HepG2 (cell line): Measurements from ENCODE around the gene TMEM50B. TPM values are rescaled to one million over a fixed set of nuclear protein-coding genes. Genes with fewer than 3 reads are reported as not detected.

ENCODE experiments used
- ATAC-seq: fragments of 200-7000 bp; cut with Tn5 transposase; 3 replicates; pipeline ENCODE4 v1.9.1; 2020; ENCODE audit warnings: mild to moderate bottlenecking, moderate library complexity
- BruUV-seq: library from RNA; stranded (reverse); fragments of 400-500 nt; replicated peaks from 2 replicates; lab custom pipeline; 2021; lab: Mats Ljungman, UMichigan
- CTCF ChIA-PET: fragments of 300-600 bp; formaldehyde crosslinking; extraction: SDS; loops from one replicate; lab custom pipeline; 2021; ENCODE audit warnings: low total read pairs, inconsistent platforms, low intra/inter-chr PET ratio; lab: Yijun Ruan, JAX
- POLR2A ChIA-PET: fragments of 350-600 bp; sonication (Branson Sonifier 250); formaldehyde crosslinking; loops from one replicate; lab custom pipeline; 2020; ENCODE audit warnings: antibody characterized with exemption, inconsistent platforms; lab: Yijun Ruan, JAX
- DNase-seq: peaks from one replicate; pipeline ENCODE4 v3.0.0-alpha.2; 2015; ENCODE audit warnings: low spot score
- FAIRE-seq: peaks from 3 replicates; lab custom pipeline; 2011; peaks lifted over from hg19 to GRCh38; lab: Jason Lieb, UNC
- H2AFZ ChIP-seq: one replicate; pipeline ENCODE4 v1.6.1; 2011; ENCODE audit warnings: low read length, inconsistent platforms
- H3K27ac ChIP-seq: fragments of 300-600 bp; 3 replicates; pipeline ENCODE4 v1.8.0; 2011; ENCODE audit warnings: mixed run types, mild to moderate bottlenecking, mixed read lengths, low read length, inconsistent platforms; ENCODE audit not compliant: insufficient read depth; ENCODE audit errors: extremely low read length
- H3K27me3 ChIP-seq, 2 experiments: fragments of 200-600 bp in 1 of 2; 2 replicates in 1 of 2; 3 replicates in 1 of 2; pipeline versions ENCODE4 v1.6.0 to v1.8.0; 2011; ENCODE audit warnings: low read length in 2 of 2, mild to moderate bottlenecking in 2 of 2, moderate library complexity in 2 of 2, inconsistent platforms in 1 of 2; ENCODE audit not compliant: insufficient read depth in 2 of 2, control insufficient read depth in 1 of 2
- H3K36me3 ChIP-seq, 2 experiments: fragments of 200-600 bp in 1 of 2; replicated peaks in 1 of 2; 2 replicates in 1 of 2; 3 replicates in 1 of 2; pipeline versions ENCODE4 v1.5.1 to v1.8.0; 2011; ENCODE audit warnings: low read length in 2 of 2, inconsistent platforms in 1 of 2; ENCODE audit not compliant: insufficient read depth in 2 of 2, control insufficient read depth in 1 of 2
- H3K4me1 ChIP-seq: 2 replicates; pipeline ENCODE4 v1.5.1; 2012; ENCODE audit warnings: low read length, inconsistent platforms; ENCODE audit not compliant: insufficient read depth
- H3K4me2 ChIP-seq: 2 replicates; pipeline ENCODE4 v1.6.0; 2011; ENCODE audit warnings: low read depth, low read length, inconsistent platforms
- H3K4me3 ChIP-seq, 3 experiments: fragments of 200-600 bp in 1 of 3; sonication (generic), shearing (Covaris generic) in 1 of 3; replicated peaks in 1 of 3; 2 replicates each; pipeline ENCODE4 v1.5.1; 2011 to 2016; ENCODE audit warnings: low read length in 3 of 3, inconsistent platforms in 2 of 3, low read depth in 2 of 3, mild to moderate bottlenecking in 2 of 3, control low read depth in 1 of 3, mixed read lengths in 1 of 3; ENCODE audit not compliant: insufficient read depth in 1 of 3
- H3K79me2 ChIP-seq: one replicate; pipeline ENCODE4 v1.6.1; 2011; ENCODE audit warnings: low read length, inconsistent platforms; ENCODE audit not compliant: insufficient read depth
- H3K9ac ChIP-seq: 2 replicates; pipeline ENCODE4 v1.6.0; 2011; ENCODE audit warnings: mild to moderate bottlenecking, low read depth, low read length, inconsistent platforms; ENCODE audit not compliant: insufficient read depth
- H3K9me3 ChIP-seq: 2 replicates; pipeline ENCODE4 v1.5.1; 2012; ENCODE audit warnings: mild to moderate bottlenecking, low read length
- H4K20me1 ChIP-seq: 2 replicates; pipeline ENCODE4 v1.6.0; 2011; ENCODE audit warnings: inconsistent platforms, mild to moderate bottlenecking, low read length, moderate library complexity; ENCODE audit not compliant: insufficient read depth
- FOXA1 ChIP-seq, 2 experiments: fragments of 450-650 bp in 1 of 2; sonication (generic) in 1 of 2; formaldehyde crosslinking in 1 of 2; IDR thresholded peaks; 2 replicates each; pipeline versions ENCODE4 v1.4.0 to v1.6.1; 2016 to 2020; ENCODE audit warnings: missing genetic modification reagents in 1 of 2
- KLF13 ChIP-seq: sonication (generic); formaldehyde crosslinking; IDR thresholded peaks from 2 replicates; pipeline ENCODE4 v1.4.0; 2020; ENCODE audit warnings: mild to moderate bottlenecking, missing genetic modification reagents
- KMT2A ChIP-seq: sonication (generic); formaldehyde crosslinking; IDR thresholded peaks from 2 replicates; pipeline ENCODE4 v1.4.0; 2020; ENCODE audit warnings: missing genetic modification reagents
- NFE2L1 ChIP-seq: sonication (generic); formaldehyde crosslinking; IDR thresholded peaks from 2 replicates; pipeline ENCODE4 v1.4.0; 2020; ENCODE audit warnings: missing genetic modification reagents, mild to moderate bottlenecking, borderline replicate concordance
- YEATS4 ChIP-seq: sonication (generic); formaldehyde crosslinking; IDR thresholded peaks from 2 replicates; pipeline ENCODE4 v1.4.0; 2020; ENCODE audit warnings: missing genetic modification reagents, borderline replicate concordance
- ZNF652 ChIP-seq: IDR thresholded peaks from 2 replicates; pipeline ENCODE4 v1.6.1; 2016; ENCODE audit warnings: low read depth, borderline replicate concordance
- ZNF792 ChIP-seq: IDR thresholded peaks from 2 replicates; pipeline ENCODE4 v1.6.1; 2016
- WGBS: methylation state at CpG from one replicate; pipeline ENCODE4 v1.1.6; 2017; ENCODE audit warnings: low lambda C conversion rate; 5-methylcytosine and 5-hydroxymethylcytosine counted together
- in situ Hi-C: cut with HindIII; loops from 2 replicates; pipeline ENCODE4 v1.10.0; 2017; ENCODE audit warnings: low pct_unique_long_range_greater_than_20kb; ENCODE audit not compliant: extremely low pct_ligation_motif_present
- intact Hi-C: fragments of 100-400 bp; cut with micrococcal nuclease; formaldehyde crosslinking; loops from one replicate; pipeline ENCODE4 v1.10.0; 2022; ENCODE audit not compliant: unreplicated experiment
- polyA plus RNA-seq, 8 experiments: library from polyadenylated mRNA; depleted of rRNA in 3 of 8; stranded (reverse) in 7 of 8; unstranded in 1 of 8; fragments of >200 nt; fragmentation: Illumina TruSeq in 4 of 8; extraction: Trizol in 4 of 8; gene quantifications; 2 replicates each; pipeline versions ENCODE4 v1.2.1 to v1.2.3, GENCODE V29; 2011 to 2016; ENCODE audit warnings: low read depth in 4 of 8, missing spikeins in 1 of 8, mixed read lengths in 1 of 8; ENCODE audit not compliant: insufficient read depth in 1 of 8
- total RNA-seq, 5 experiments: library from RNA; depleted of rRNA; stranded (reverse); fragments of >200 nt; fragmentation: Illumina TruSeq; extraction: Trizol; gene quantifications; 2 replicates each; pipeline ENCODE4 v1.2.3, GENCODE V29; 2016; ENCODE audit warnings: low read depth in 1 of 5
- TF ChIP-seq, protein P1 (sequence below): sonication (generic); formaldehyde crosslinking; IDR thresholded peaks from 2 replicates; pipeline ENCODE4 v1.4.0; 2020; ENCODE audit warnings: missing genetic modification reagents
- TF ChIP-seq, protein P2 (sequence below): sonication (generic); formaldehyde crosslinking; IDR thresholded peaks from 2 replicates; pipeline ENCODE4 v1.4.0; 2020; ENCODE audit warnings: missing genetic modification reagents, borderline replicate concordance
- TF ChIP-seq, protein P3 (sequence below), 2 experiments: sonication (generic) in 1 of 2; formaldehyde crosslinking in 1 of 2; IDR thresholded peaks; 2 replicates each; pipeline versions ENCODE4 v1.4.0 to v1.6.1; 2018 to 2020; ENCODE audit warnings: missing genetic modification reagents in 2 of 2, borderline replicate concordance in 1 of 2, low read depth in 1 of 2, mild to moderate bottlenecking in 1 of 2, missing biosample characterization in 1 of 2
- TF ChIP-seq, protein P4 (sequence below): IDR thresholded peaks from 2 replicates; pipeline ENCODE4 v1.6.1; 2016; ENCODE audit warnings: mild to moderate bottlenecking, missing biosample characterization, missing genetic modification reagents
- TF ChIP-seq, protein P5 (sequence below): sonication (generic); formaldehyde crosslinking; IDR thresholded peaks from 2 replicates; pipeline ENCODE4 v1.8.0; 2022; ENCODE audit warnings: mild to moderate bottlenecking, missing genetic modification reagents; ENCODE audit not compliant: insufficient replicate concordance
- TF ChIP-seq, protein P6 (sequence below): sonication (generic); formaldehyde crosslinking; IDR thresholded peaks from 2 replicates; pipeline ENCODE4 v1.8.1; 2023; ENCODE audit warnings: mild to moderate bottlenecking, missing genetic modification reagents, borderline replicate concordance

TMEM50B gene
- total and polyA plus RNA-seq, 2 of the 13 experiments (the other 11 are each of a cell fraction or from before 2014, with no cell fraction given): 29.9 to 46.3 TPM

DNA sequence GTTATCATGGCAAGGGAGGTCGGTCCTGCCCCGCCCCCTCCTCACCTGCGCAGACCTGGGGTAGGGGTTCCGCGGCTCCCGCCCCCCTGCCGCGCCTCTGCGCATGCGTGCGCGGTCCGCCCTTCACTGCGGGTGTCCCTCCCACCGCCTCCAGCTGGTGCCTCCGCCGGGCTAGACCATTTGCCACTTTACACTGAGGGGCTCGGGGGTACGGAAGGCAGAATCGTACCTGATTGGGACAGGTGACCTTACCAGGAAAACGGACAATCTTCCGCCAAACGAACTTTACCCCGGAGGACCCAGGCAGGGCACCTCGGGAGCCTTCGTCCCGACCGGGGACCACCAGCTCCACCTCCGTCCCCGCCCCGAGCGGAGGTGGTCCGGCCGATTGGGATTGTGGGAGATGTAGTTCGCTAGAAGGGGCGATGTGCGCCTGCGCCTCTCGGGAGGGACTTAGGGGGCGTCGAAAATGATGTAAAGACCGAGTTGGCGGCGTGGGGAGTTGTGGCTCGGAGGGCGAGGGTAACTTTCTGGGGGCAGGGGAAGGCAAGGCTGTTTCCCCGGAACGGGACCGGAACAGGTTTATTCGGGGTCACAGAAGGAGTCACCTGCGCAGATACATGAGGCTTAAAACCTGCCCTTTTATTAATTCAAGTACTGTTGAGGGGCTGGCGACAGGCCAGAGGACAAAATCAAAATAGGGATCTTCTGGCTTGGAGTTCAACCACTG, 11.8 kb upstream of the TMEM50B start, which contains the start of gene DNAJC28 (continued):
- TF ChIP-seq, protein P1, sequence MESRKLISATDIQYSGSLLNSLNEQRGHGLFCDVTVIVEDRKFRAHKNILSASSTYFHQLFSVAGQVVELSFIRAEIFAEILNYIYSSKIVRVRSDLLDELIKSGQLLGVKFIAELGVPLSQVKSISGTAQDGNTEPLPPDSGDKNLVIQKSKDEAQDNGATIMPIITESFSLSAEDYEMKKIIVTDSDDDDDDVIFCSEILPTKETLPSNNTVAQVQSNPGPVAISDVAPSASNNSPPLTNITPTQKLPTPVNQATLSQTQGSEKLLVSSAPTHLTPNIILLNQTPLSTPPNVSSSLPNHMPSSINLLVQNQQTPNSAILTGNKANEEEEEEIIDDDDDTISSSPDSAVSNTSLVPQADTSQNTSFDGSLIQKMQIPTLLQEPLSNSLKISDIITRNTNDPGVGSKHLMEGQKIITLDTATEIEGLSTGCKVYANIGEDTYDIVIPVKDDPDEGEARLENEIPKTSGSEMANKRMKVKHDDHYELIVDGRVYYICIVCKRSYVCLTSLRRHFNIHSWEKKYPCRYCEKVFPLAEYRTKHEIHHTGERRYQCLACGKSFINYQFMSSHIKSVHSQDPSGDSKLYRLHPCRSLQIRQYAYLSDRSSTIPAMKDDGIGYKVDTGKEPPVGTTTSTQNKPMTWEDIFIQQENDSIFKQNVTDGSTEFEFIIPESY: peak; percentile 13; the same call in 1 of the 2 replicates
- TF ChIP-seq KMT2A (CRISPR knock-in tag): peak; percentile 18; the same call in 1 of the 2 replicates
- peak; percentile 63; the same call in 1 of the 2 replicates for TF ChIP-seq ZNF792 (CRISPR knock-in tag)
- TF ChIP-seq, all 625 proteins: peak for 187

DNA sequence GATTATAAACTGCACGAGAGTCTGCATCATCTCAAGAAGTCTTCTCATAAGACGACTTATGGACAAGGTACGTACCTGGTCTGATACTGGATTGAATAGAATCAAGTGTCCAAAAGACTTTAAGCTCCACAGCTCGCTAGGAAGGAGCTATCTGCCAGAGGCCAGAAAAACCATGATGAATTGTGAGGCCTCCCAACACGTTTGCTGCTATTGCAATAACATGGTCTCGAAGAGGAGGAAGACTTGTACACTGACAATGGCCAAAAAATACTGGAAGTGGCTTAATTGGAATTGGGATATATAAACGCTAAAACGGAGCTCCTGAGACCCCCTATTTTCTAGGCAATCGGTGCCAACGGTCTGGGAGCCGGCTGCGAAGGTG, 11.2 kb upstream of the TMEM50B start:
- ATAC-seq: peak; percentile 9; the same call in 1 of the 3 replicates
- H3K4me3 ChIP-seq: peak overlapping the region; percentile 78 to 89 (median 81)
- CTCF ChIA-PET: no interaction called here
- H3K36me3 ChIP-seq: no peaks in the 10 kb centered on the region
- FAIRE-seq: no peak
- DNase-seq: no peak
- peak overlapping the region; percentile 88 for H2AFZ ChIP-seq
- H3K9me3 ChIP-seq: no peaks in the 10 kb centered on the region
- H3K4me1 ChIP-seq: peaks cover 20% of the 10 kb centered on the region
- H3K9ac ChIP-seq: peak overlapping the region; percentile 64
- BruUV-seq: TSS peak; percentile 73
- 16% methylated on average over 7 of the region's 12 CpGs for WGBS
- POLR2A ChIA-PET: interaction anchor here (1.0 to 5.1 kb wide), 6 partner anchors 11 to 98 kb away, joined by 3 to 96 read pairs (median 5); partner anchors contain the start of genes DONSON, GART, SON and TMEM50B
- H3K27ac ChIP-seq: peak overlapping the region; percentile 56
- intact Hi-C loops: no loop called here
- no peaks in the 10 kb centered on the region for H3K79me2 ChIP-seq
- H3K27me3 ChIP-seq: no peaks in the 10 kb centered on the region; a peak in 1 of 5 replicates
- H3K4me2 ChIP-seq: peak overlapping the region; percentile 84
- H4K20me1 ChIP-seq: no peaks in the 10 kb centered on the region
- in situ Hi-C loops: no loop called here
- TF ChIP-seq NFE2L1 (CRISPR knock-in tag): no peak
- no peak for TF ChIP-seq FOXA1 (IDR thresholded peaks at IDR 0.05)
- no peak for TF ChIP-seq FOXA1 (CRISPR knock-in tag; IDR thresholded peaks at IDR 0.05)
- no peak for TF ChIP-seq ZNF652
- TF ChIP-seq, protein P2, sequence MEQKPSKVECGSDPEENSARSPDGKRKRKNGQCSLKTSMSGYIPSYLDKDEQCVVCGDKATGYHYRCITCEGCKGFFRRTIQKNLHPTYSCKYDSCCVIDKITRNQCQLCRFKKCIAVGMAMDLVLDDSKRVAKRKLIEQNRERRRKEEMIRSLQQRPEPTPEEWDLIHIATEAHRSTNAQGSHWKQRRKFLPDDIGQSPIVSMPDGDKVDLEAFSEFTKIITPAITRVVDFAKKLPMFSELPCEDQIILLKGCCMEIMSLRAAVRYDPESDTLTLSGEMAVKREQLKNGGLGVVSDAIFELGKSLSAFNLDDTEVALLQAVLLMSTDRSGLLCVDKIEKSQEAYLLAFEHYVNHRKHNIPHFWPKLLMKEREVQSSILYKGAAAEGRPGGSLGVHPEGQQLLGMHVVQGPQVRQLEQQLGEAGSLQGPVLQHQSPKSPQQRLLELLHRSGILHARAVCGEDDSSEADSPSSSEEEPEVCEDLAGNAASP (CRISPR knock-in tag): no peak
- TF ChIP-seq, protein P3, sequence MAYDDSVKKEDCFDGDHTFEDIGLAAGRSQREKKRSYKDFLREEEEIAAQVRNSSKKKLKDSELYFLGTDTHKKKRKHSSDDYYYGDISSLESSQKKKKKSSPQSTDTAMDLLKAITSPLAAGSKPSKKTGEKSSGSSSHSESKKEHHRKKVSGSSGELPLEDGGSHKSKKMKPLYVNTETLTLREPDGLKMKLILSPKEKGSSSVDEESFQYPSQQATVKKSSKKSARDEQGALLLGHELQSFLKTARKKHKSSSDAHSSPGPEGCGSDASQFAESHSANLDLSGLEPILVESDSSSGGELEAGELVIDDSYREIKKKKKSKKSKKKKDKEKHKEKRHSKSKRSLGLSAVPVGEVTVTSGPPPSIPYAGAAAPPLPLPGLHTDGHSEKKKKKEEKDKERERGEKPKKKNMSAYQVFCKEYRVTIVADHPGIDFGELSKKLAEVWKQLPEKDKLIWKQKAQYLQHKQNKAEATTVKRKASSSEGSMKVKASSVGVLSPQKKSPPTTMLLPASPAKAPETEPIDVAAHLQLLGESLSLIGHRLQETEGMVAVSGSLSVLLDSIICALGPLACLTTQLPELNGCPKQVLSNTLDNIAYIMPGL (CRISPR knock-in tag; IDR thresholded peaks at IDR 0.05; ENCODE audit: borderline replicate concordance in 1 of 2, low read depth in 1 of 2): 0 out of 4 replicates have a peak, but pooled peaks of 1 of the 2 experiments have one; percentile 1
- TF ChIP-seq KLF13: no peak
- TF ChIP-seq, protein P4, sequence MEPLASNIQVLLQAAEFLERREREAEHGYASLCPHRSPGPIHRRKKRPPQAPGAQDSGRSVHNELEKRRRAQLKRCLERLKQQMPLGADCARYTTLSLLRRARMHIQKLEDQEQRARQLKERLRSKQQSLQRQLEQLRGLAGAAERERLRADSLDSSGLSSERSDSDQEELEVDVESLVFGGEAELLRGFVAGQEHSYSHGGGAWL (CRISPR knock-in tag): no peak
- TF ChIP-seq, protein P5, sequence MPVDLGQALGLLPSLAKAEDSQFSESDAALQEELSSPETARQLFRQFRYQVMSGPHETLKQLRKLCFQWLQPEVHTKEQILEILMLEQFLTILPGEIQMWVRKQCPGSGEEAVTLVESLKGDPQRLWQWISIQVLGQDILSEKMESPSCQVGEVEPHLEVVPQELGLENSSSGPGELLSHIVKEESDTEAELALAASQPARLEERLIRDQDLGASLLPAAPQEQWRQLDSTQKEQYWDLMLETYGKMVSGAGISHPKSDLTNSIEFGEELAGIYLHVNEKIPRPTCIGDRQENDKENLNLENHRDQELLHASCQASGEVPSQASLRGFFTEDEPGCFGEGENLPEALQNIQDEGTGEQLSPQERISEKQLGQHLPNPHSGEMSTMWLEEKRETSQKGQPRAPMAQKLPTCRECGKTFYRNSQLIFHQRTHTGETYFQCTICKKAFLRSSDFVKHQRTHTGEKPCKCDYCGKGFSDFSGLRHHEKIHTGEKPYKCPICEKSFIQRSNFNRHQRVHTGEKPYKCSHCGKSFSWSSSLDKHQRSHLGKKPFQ (CRISPR knock-in tag): no peak
- TF ChIP-seq, protein P6, sequence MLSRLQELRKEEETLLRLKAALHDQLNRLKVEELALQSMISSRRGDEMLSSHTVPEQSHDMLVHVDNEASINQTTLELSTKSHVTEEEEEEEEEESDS (CRISPR knock-in tag): no peak
- 0 out of 2 replicates have a peak, but pooled peaks have one; percentile 9 for TF ChIP-seq YEATS4 (CRISPR knock-in tag)
